Astrocyte (in vitro differentiated cells and primary cell): ENCODE results near the gene DOCK1. TPM values are rescaled to one million over a fixed set of nuclear protein-coding genes. Genes with fewer than 3 reads are reported as not detected.
A peak's percentile ranks its signal among the peaks of the same experiment; 100 is the strongest.

ENCODE experiments used
- DNase-seq: peaks from one replicate; pipeline ENCODE4 v3.0.0-alpha.2; 2010; ENCODE audit warnings: low read depth
- FAIRE-seq: peaks from 2 replicates; lab custom pipeline; 2011; peaks lifted over from hg19 to GRCh38; lab: Jason Lieb, UNC
- H2AFZ ChIP-seq: 2 replicates; pipeline ENCODE4 v1.6.0; 2012; ENCODE audit warnings: low read depth, low read length, inconsistent platforms
- H3K27ac ChIP-seq: 2 replicates; pipeline ENCODE4 v1.5.1; 2011; ENCODE audit warnings: low read depth, low read length, inconsistent platforms
- H3K27me3 ChIP-seq: 2 replicates; pipeline ENCODE4 v1.6.0; 2011; ENCODE audit warnings: low read length, inconsistent platforms; ENCODE audit not compliant: insufficient read depth
- H3K36me3 ChIP-seq: 2 replicates; pipeline ENCODE4 v1.5.1; 2011; ENCODE audit warnings: low read length, inconsistent platforms; ENCODE audit not compliant: insufficient read depth
- H3K4me1 ChIP-seq: 2 replicates; pipeline ENCODE4 v1.5.1; 2011; ENCODE audit warnings: low read length, inconsistent platforms; ENCODE audit not compliant: insufficient read depth
- H3K4me2 ChIP-seq: 2 replicates; pipeline ENCODE4 v1.6.0; 2012; ENCODE audit warnings: low read length, inconsistent platforms
- H3K4me3 ChIP-seq: 2 replicates; pipeline ENCODE4 v1.5.1; 2011; ENCODE audit warnings: low read depth, mild to moderate bottlenecking, low read length, inconsistent platforms; ENCODE audit not compliant: insufficient read depth
- H3K79me2 ChIP-seq: 2 replicates; pipeline ENCODE4 v1.6.0; 2012; ENCODE audit warnings: mild to moderate bottlenecking, low read length, inconsistent platforms; ENCODE audit not compliant: insufficient read depth
- H3K9ac ChIP-seq: 2 replicates; pipeline ENCODE4 v1.6.0; 2012; ENCODE audit warnings: mild to moderate bottlenecking, low read length, inconsistent platforms
- H3K9me3 ChIP-seq: 2 replicates; pipeline ENCODE4 v1.5.1; 2012; ENCODE audit warnings: low read depth, mild to moderate bottlenecking, low read length, inconsistent platforms; ENCODE audit not compliant: insufficient read depth
- H4K20me1 ChIP-seq: 2 replicates; pipeline ENCODE4 v1.6.0; 2012; ENCODE audit warnings: low read length, inconsistent platforms; ENCODE audit not compliant: insufficient read depth
- H3K27ac Mint-ChIP-seq: one replicate; pipeline ENCODE4 v1.8.0; 2021; ENCODE audit warnings: mild to moderate bottlenecking, mixed read lengths; ENCODE audit not compliant: unreplicated experiment
- H3K27me3 Mint-ChIP-seq: one replicate; pipeline ENCODE4 v1.8.0; 2021; ENCODE audit warnings: low read depth, mixed read lengths; ENCODE audit not compliant: unreplicated experiment
- H3K36me3 Mint-ChIP-seq: one replicate; pipeline ENCODE4 v1.8.0; 2021; ENCODE audit warnings: low read depth, mixed read lengths; ENCODE audit not compliant: unreplicated experiment
- H3K4me1 Mint-ChIP-seq: one replicate; pipeline ENCODE4 v1.8.0; 2021; ENCODE audit warnings: low read depth, mixed read lengths; ENCODE audit not compliant: unreplicated experiment
- H3K4me3 Mint-ChIP-seq: one replicate; pipeline ENCODE4 v1.8.0; 2021; ENCODE audit warnings: mild to moderate bottlenecking, moderate library complexity, mixed read lengths; ENCODE audit not compliant: unreplicated experiment
- H3K9me3 Mint-ChIP-seq: one replicate; pipeline ENCODE4 v1.8.0; 2021; ENCODE audit warnings: mild to moderate bottlenecking, mixed read lengths; ENCODE audit not compliant: unreplicated experiment
- EZH2 ChIP-seq: IDR thresholded peaks from 2 replicates; pipeline ENCODE4 v1.6.1; 2012; ENCODE audit warnings: mild to moderate bottlenecking, low read length, inconsistent platforms; ENCODE audit not compliant: insufficient read depth
- total RNA-seq: library from RNA; stranded (reverse); gene quantifications from 2 replicates; pipeline ENCODE4 v1.2.1, GENCODE V29; 2021
- TF ChIP-seq, protein P1 (sequence below): IDR thresholded peaks from 2 replicates; pipeline ENCODE4 v1.5.1; 2011; ENCODE audit warnings: low read depth, mild to moderate bottlenecking, inconsistent platforms, low read length, moderate library complexity; ENCODE audit not compliant: insufficient read depth

DOCK1 gene
- total RNA-seq, 1 donor from 2014 or later: 42.5 TPM

DNA sequence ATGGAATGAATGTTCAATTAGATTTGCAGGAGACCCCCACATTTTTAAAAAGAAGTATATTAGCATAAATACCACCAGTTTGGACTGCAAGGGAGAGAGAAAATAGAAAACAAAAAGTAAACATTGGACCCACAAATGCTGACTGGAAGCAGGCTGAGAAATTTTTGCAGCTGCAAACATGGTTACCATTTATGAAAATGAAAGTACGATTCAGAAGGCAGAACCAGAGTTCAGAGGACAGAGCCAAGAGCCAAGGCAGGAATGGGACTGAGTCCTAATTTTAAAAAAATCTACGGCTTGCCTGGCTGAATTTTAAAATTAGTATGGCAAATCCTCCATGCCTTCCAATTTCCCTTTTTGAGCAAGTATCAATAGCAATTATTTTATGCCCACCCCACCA, 569.3 kb downstream of the DOCK1 start:
- Histone ChIP-seq H3K4me3 (no peak overlapping the region), H3K4me2 (no peak overlapping the region), H4K20me1 (no peaks in the 10 kb centered on the region), H3K9me3 (no peaks in the 10 kb centered on the region), H3K9ac (no peak overlapping the region), H3K27ac (no peak overlapping the region), H3K4me1 (no peaks in the 10 kb centered on the region), H2AFZ (no peak overlapping the region), H3K36me3 (no peaks in the 10 kb centered on the region), H3K79me2 (no peaks in the 10 kb centered on the region), H3K27me3 (no peaks in the 10 kb centered on the region)
- FAIRE-seq (no peak), DNase-seq (no peak)
- H3K27me3 Mint-ChIP-seq: peaks cover 22% of the 10 kb centered on the region
- TF ChIP-seq, protein P1, sequence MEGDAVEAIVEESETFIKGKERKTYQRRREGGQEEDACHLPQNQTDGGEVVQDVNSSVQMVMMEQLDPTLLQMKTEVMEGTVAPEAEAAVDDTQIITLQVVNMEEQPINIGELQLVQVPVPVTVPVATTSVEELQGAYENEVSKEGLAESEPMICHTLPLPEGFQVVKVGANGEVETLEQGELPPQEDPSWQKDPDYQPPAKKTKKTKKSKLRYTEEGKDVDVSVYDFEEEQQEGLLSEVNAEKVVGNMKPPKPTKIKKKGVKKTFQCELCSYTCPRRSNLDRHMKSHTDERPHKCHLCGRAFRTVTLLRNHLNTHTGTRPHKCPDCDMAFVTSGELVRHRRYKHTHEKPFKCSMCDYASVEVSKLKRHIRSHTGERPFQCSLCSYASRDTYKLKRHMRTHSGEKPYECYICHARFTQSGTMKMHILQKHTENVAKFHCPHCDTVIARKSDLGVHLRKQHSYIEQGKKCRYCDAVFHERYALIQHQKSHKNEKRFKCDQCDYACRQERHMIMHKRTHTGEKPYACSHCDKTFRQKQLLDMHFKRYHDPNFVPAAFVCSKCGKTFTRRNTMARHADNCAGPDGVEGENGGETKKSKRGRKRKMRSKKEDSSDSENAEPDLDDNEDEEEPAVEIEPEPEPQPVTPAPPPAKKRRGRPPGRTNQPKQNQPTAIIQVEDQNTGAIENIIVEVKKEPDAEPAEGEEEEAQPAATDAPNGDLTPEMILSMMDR: no peak
- TF ChIP-seq EZH2: no peak
- H3K27ac Mint-ChIP-seq: no peak overlapping the region
- H3K36me3 Mint-ChIP-seq: no peaks in the 10 kb centered on the region
- H3K4me3 Mint-ChIP-seq: no peak overlapping the region
- H3K9me3 Mint-ChIP-seq: no peaks in the 10 kb centered on the region
- no peaks in the 10 kb centered on the region for H3K4me1 Mint-ChIP-seq

GRCh38 chr10:127485153-127485857, 580.1 kb downstream of the DOCK1 start:
- no peaks in the 10 kb centered on the region for H3K9me3 Mint-ChIP-seq
- Histone ChIP-seq H3K27ac (no peak overlapping the region), H3K9me3 (no peaks in the 10 kb centered on the region), H3K4me2 (no peak overlapping the region), H3K4me3 (no peak overlapping the region), H2AFZ (no peak overlapping the region), H3K9ac (no peak overlapping the region), H3K79me2 (no peaks in the 10 kb centered on the region), H3K27me3 (no peaks in the 10 kb centered on the region), H3K4me1 (peaks cover 2% of the 10 kb centered on the region), H4K20me1 (no peaks in the 10 kb centered on the region), H3K36me3 (no peaks in the 10 kb centered on the region)
- H3K36me3 Mint-ChIP-seq: no peaks in the 10 kb centered on the region
- no peak overlapping the region for H3K27ac Mint-ChIP-seq
- TF ChIP-seq, protein P1: no peak
- TF ChIP-seq EZH2: no peak
- FAIRE-seq: no peak
- H3K27me3 Mint-ChIP-seq: peaks cover 28% of the 10 kb centered on the region
- no peaks in the 10 kb centered on the region for H3K4me1 Mint-ChIP-seq
- DNase-seq: peak; percentile 30
- H3K4me3 Mint-ChIP-seq: no peak overlapping the region

DNA sequence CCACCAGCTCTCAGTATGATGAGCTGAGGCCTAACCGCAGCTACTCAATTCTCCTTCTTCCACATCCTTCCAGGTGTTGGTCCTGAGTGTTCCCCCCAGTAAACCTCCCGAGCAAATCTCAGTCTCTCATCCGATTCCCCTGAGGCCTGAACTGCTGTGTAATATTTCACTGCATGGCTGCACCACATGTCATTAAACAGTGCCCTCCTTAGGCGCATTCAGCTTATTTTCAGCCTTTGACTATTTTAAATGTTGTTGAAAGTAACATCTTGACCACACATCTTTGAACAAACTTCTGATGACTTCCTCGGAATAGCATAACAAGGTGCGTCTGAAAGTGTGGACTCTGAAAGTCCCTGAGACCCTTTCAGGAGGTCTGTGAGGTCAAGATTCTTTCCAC, 581.1 kb downstream of the DOCK1 start:
- Mint-ChIP-seq H3K4me3 (no peak overlapping the region), H3K9me3 (no peaks in the 10 kb centered on the region), H3K4me1 (no peaks in the 10 kb centered on the region), H3K27me3 (peaks cover 23% of the 10 kb centered on the region), H3K36me3 (no peaks in the 10 kb centered on the region), H3K27ac (no peak overlapping the region)
- no peak overlapping the region for H3K27ac ChIP-seq
- H3K9me3 ChIP-seq: no peaks in the 10 kb centered on the region
- no peak for TF ChIP-seq EZH2
- TF ChIP-seq, protein P1: no peak
- H3K4me2 ChIP-seq: no peak overlapping the region
- H3K36me3 ChIP-seq: no peaks in the 10 kb centered on the region
- H2AFZ ChIP-seq: no peak overlapping the region
- no peak overlapping the region for H3K4me3 ChIP-seq
- H3K79me2 ChIP-seq: no peaks in the 10 kb centered on the region
- H3K27me3 ChIP-seq: no peaks in the 10 kb centered on the region
- no peaks in the 10 kb centered on the region for H4K20me1 ChIP-seq
- no peak overlapping the region for H3K9ac ChIP-seq
- no peak for DNase-seq
- H3K4me1 ChIP-seq: peaks cover 2% of the 10 kb centered on the region
- no peak for FAIRE-seq
